IMR-90 (cell line): ENCODE results near the gene SPTB. TPM values are rescaled to one million over a fixed set of nuclear protein-coding genes. Genes with fewer than 3 reads are reported as not detected.

Experiments
- ATAC-seq: fragments of 200-7000 bp; cut with Tn5 transposase; 2 replicates; pipeline ENCODE4 v1.9.1; 2020; ENCODE audit warnings: low read depth, mild to moderate bottlenecking, moderate library complexity
- BruUV-seq: library from RNA; stranded (reverse); fragments of 400-500 nt; replicated peaks from 2 replicates; lab custom pipeline; 2021; lab: Mats Ljungman, UMichigan
- CTCF ChIA-PET: fragments of 300-600 bp; formaldehyde crosslinking; extraction: SDS; loops from one replicate; lab custom pipeline; 2021; ENCODE audit warnings: antibody characterized with exemption; lab: Yijun Ruan, JAX
- POLR2A ChIA-PET: fragments of 300-600 bp; sonication (Branson Sonifier 250); formaldehyde crosslinking; loops from one replicate; lab custom pipeline; 2022; ENCODE audit warnings: antibody characterized with exemption; ENCODE audit not compliant: unreplicated experiment; lab: Charles Lee
- DNase-seq: peaks from one replicate; pipeline ENCODE4 v3.0.0; 2013
- H2AFZ ChIP-seq: replicated peaks from 2 replicates; pipeline ENCODE3; 2013; ENCODE audit warnings: low read length, mild to moderate bottlenecking; ENCODE audit not compliant: poor library complexity
- H2AK5ac ChIP-seq: 2 replicates; pipeline ENCODE4 v1.6.1; 2013; ENCODE audit warnings: low read depth, low read length, inconsistent platforms
- H2AK9ac ChIP-seq: replicated peaks from 2 replicates; pipeline ENCODE3; 2013; ENCODE audit warnings: mild to moderate bottlenecking, low read depth, low read length, moderate library complexity; ENCODE audit not compliant: poor library complexity
- H2BK120ac ChIP-seq: 2 replicates; pipeline ENCODE4 v1.6.1; 2013; ENCODE audit warnings: low read depth, low read length, inconsistent platforms
- H2BK15ac ChIP-seq: 3 replicates; pipeline ENCODE4 v1.6.1; 2013; ENCODE audit warnings: low read depth, low read length, inconsistent platforms
- H2BK20ac ChIP-seq: 2 replicates; pipeline ENCODE4 v1.6.1; 2013; ENCODE audit warnings: low read depth, mild to moderate bottlenecking, inconsistent platforms, low read length, moderate library complexity
- H2BK5ac ChIP-seq: 2 replicates; pipeline ENCODE4 v1.6.1; 2013; ENCODE audit warnings: mild to moderate bottlenecking, low read depth, low read length, inconsistent platforms; ENCODE audit not compliant: poor library complexity, severe bottlenecking
- H3K14ac ChIP-seq: replicated peaks from 2 replicates; pipeline ENCODE4 v1.6.1; 2013; ENCODE audit warnings: low read depth, low read length, inconsistent platforms
- H3K18ac ChIP-seq: 2 replicates; pipeline ENCODE4 v1.6.1; 2013; ENCODE audit warnings: low read depth, low read length, control low read depth
- H3K23ac ChIP-seq: 2 replicates; pipeline ENCODE4 v1.6.1; 2013; ENCODE audit warnings: low read depth, low read length, inconsistent platforms
- H3K27ac ChIP-seq: 2 replicates; pipeline ENCODE4 v1.5.1; 2013; ENCODE audit warnings: mild to moderate bottlenecking, control low read depth, low read length; ENCODE audit not compliant: insufficient read depth
- H3K27me3 ChIP-seq: 2 replicates; pipeline ENCODE4 v1.6.1; 2013; ENCODE audit warnings: low read length; ENCODE audit not compliant: control insufficient read depth, insufficient read depth
- H3K36me3 ChIP-seq: 2 replicates; pipeline ENCODE4 v1.6.1; 2013; ENCODE audit warnings: low read length, mixed read lengths; ENCODE audit not compliant: control insufficient read depth, insufficient read depth
- H3K4ac ChIP-seq: 2 replicates; pipeline ENCODE4 v1.6.1; 2013; ENCODE audit warnings: low read depth, low read length, inconsistent platforms
- H3K4me1 ChIP-seq: 2 replicates; pipeline ENCODE4 v1.6.1; 2013; ENCODE audit warnings: low read length, mixed read lengths; ENCODE audit not compliant: control insufficient read depth, insufficient read depth
- H3K4me2 ChIP-seq: 2 replicates; pipeline ENCODE4 v1.6.1; 2013; ENCODE audit warnings: low read depth, mild to moderate bottlenecking, control low read depth, low read length, moderate library complexity
- H3K4me3 ChIP-seq: 2 replicates; pipeline ENCODE4 v1.5.1; 2013; ENCODE audit warnings: low read depth, mild to moderate bottlenecking, control low read depth, low read length, moderate library complexity; ENCODE audit not compliant: insufficient read depth
- H3K56ac ChIP-seq: 2 replicates; pipeline ENCODE4 v1.6.1; 2013; ENCODE audit warnings: low read length, inconsistent platforms; ENCODE audit not compliant: insufficient read depth; ENCODE audit errors: extremely low read depth
- H3K79me1 ChIP-seq, 2 experiments: 2 replicates each; pipeline ENCODE4 v1.6.1; 2013; ENCODE audit warnings: low read length in 2 of 2, inconsistent platforms in 1 of 2, low read depth in 1 of 2
- H3K9ac ChIP-seq: 2 replicates; pipeline ENCODE4 v1.6.1; 2013; ENCODE audit warnings: low read depth, low read length, control low read depth
- H3K9me1 ChIP-seq: 2 replicates; pipeline ENCODE4 v1.6.1; 2013; ENCODE audit warnings: low read length, inconsistent platforms; ENCODE audit not compliant: insufficient read depth
- H3K9me3 ChIP-seq: 2 replicates; pipeline ENCODE4 v1.6.1; 2013; ENCODE audit warnings: low read length; ENCODE audit not compliant: control insufficient read depth, insufficient read depth
- H4K20me1 ChIP-seq: 2 replicates; pipeline ENCODE4 v1.6.1; 2013; ENCODE audit warnings: low read length, inconsistent platforms; ENCODE audit not compliant: insufficient read depth
- H4K5ac ChIP-seq: 2 replicates; pipeline ENCODE4 v1.6.1; 2013; ENCODE audit warnings: mild to moderate bottlenecking, low read depth, low read length, control low read depth
- H4K8ac ChIP-seq, 2 experiments: 2 replicates each; pipeline ENCODE4 v1.6.1; 2013; ENCODE audit warnings: low read depth in 2 of 2, low read length in 2 of 2, control low read depth in 1 of 2, inconsistent platforms in 1 of 2
- H4K91ac ChIP-seq: 2 replicates; pipeline ENCODE4 v1.6.1; 2013; ENCODE audit warnings: low read depth, low read length, inconsistent platforms; ENCODE audit not compliant: insufficient read depth
- CEBPB ChIP-seq: IDR thresholded peaks from 2 replicates; pipeline ENCODE4 v1.6.1; 2012; ENCODE audit warnings: low read depth, low read length, improper control_type of control experiment
- FOS ChIP-seq: fragments of 150-350 bp; IDR thresholded peaks from 2 replicates; pipeline ENCODE4 v1.6.1; 2016; ENCODE audit warnings: low read depth, low read length
- MAZ ChIP-seq: IDR thresholded peaks from 2 replicates; pipeline ENCODE4 v1.6.1; 2012; ENCODE audit warnings: low read depth, mild to moderate bottlenecking, low read length, improper control_type of control experiment, moderate library complexity, borderline replicate concordance
- MXI1 ChIP-seq: IDR thresholded peaks from 2 replicates; pipeline ENCODE4 v1.6.1; 2012; ENCODE audit warnings: low read depth, mild to moderate bottlenecking, low read length, moderate library complexity, borderline replicate concordance
- POLR2A ChIP-seq: IDR thresholded peaks from 2 replicates; pipeline ENCODE4 v1.6.1; 2012; ENCODE audit warnings: mild to moderate bottlenecking, low read depth, low read length
- RAD21 ChIP-seq: IDR thresholded peaks from 2 replicates; pipeline ENCODE4 v1.6.1; 2012; ENCODE audit warnings: low read length, improper control_type of control experiment
- RCOR1 ChIP-seq: IDR thresholded peaks from 2 replicates; pipeline ENCODE4 v1.6.1; 2012; ENCODE audit warnings: mild to moderate bottlenecking, low read length, improper control_type of control experiment; ENCODE audit not compliant: insufficient replicate concordance
- RFX5 ChIP-seq: IDR thresholded peaks from 2 replicates; pipeline ENCODE4 v1.8.0; 2012; ENCODE audit warnings: low read depth, mild to moderate bottlenecking, low read length, moderate library complexity
- SMC3 ChIP-seq: fragments of 150-350 bp; IDR thresholded peaks from 2 replicates; pipeline ENCODE4 v1.6.1; 2016; ENCODE audit warnings: low read depth, mild to moderate bottlenecking, antibody characterized with exemption, low read length, moderate library complexity
- WGBS, 2 experiments: methylation state at CpG; one replicate each; pipeline versions ENCODE4 v1.1.5 to v1.1.7; 2013; ENCODE audit warnings: missing lambda C conversion rate in 2 of 2; ENCODE audit not compliant: insufficient read length in 1 of 2; ENCODE audit errors: extremely low coverage in 2 of 2; 5-methylcytosine and 5-hydroxymethylcytosine counted together
- dilution Hi-C: fragments of 300-500 bp; cut with HindIII; formaldehyde crosslinking; loops from one replicate; pipeline ENCODE4 v1.14.3; 2018; ENCODE audit warnings: low sequenced_read_pairs; ENCODE audit not compliant: unreplicated experiment
- in situ Hi-C: fragments of 300-500 bp; cut with MboI; formaldehyde crosslinking; loops from 3 replicates; pipeline ENCODE4 v1.14.3; 2019; ENCODE audit warnings: low sequenced_read_pairs, inconsistent platforms, mixed read lengths
- intact Hi-C: fragments of 100-400 bp; cut with micrococcal nuclease; formaldehyde crosslinking; loops from 2 replicates; pipeline ENCODE4 v1.10.0; 2022
- polyA plus RNA-seq, 3 experiments: library from polyadenylated mRNA; depleted of rRNA; stranded (reverse); fragments of >200 nt; gene quantifications; 2 replicates each; pipeline ENCODE4 v1.2.3, GENCODE V29; 2012; ENCODE audit warnings: low replicate concordance in 1 of 3
- total RNA-seq: library from RNA; depleted of rRNA; stranded (reverse); fragments of >200 nt; gene quantifications from 2 replicates; pipeline ENCODE4 v1.2.3, GENCODE V29; 2012
- TF ChIP-seq, protein P1 (sequence below): fragments of 150-350 bp; IDR thresholded peaks from 2 replicates; pipeline ENCODE4 v1.6.1; 2017; ENCODE audit warnings: mild to moderate bottlenecking, antibody characterized with exemption, low read length, low read depth
- TF ChIP-seq, protein P2 (sequence below): fragments of 150-350 bp; IDR thresholded peaks from 2 replicates; pipeline ENCODE4 v1.6.1; 2016; ENCODE audit warnings: low read depth, mild to moderate bottlenecking, low read length, moderate library complexity, borderline replicate concordance

SPTB gene
- total and polyA plus RNA-seq, 2 of the 4 experiments (the other 2 are of a cell fraction), result under 0.01 to 0.07 TPM

DNA sequence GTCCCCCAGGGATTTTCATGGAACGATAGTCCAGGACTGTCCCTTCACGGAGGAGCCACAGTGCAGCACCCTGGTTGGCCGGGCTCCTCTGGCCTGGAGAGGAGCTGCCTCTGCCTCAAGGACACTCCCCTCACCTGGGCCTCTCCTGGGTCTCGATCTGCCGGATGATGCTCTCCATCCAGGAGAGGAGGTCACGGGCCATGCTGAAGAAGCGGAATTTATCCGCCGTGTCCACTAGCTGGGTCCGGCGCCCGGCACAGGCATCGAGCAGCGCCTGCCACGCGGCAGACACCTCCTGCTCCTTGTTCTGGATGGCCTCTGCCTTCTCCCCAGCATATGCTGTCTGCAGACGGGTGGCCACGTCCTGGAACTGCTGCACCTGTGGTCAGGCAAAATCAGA, 109.0 kb downstream of the SPTB start:
- WGBS, 2 experiments, result 89% methylated on average over 17 of the region's 18 CpGs; no CpG with 5 or more reads in 1 of the 2 experiments
- Histone ChIP-seq H2AFZ (no peak overlapping the region), H2BK20ac (no peak overlapping the region), H2BK5ac (no peak overlapping the region), H4K8ac (no peak overlapping the region), H3K9ac (no peak overlapping the region), H3K27ac (no peak overlapping the region), H2BK15ac (no peak overlapping the region), H4K20me1 (no peaks in the 10 kb centered on the region), H2BK120ac (no peak overlapping the region), H3K27me3 (peaks cover 28% of the 10 kb centered on the region), H3K79me1 (no peaks in the 10 kb centered on the region), H3K4ac (no peak overlapping the region), H3K4me2 (no peak overlapping the region), H2AK5ac (no peak overlapping the region), H3K9me1 (no peaks in the 10 kb centered on the region), H3K14ac (no peak overlapping the region), H3K9me3 (no peaks in the 10 kb centered on the region; the same call in 1 of the 2 replicates), H3K23ac (no peak overlapping the region), H3K4me3 (no peak overlapping the region), H4K5ac (no peak overlapping the region), H2AK9ac (peak overlapping the region; percentile 63), H3K18ac (no peak overlapping the region), H3K4me1 (no peaks in the 10 kb centered on the region), H3K36me3 (no peaks in the 10 kb centered on the region), H4K91ac (no peak overlapping the region), H3K56ac (no peak overlapping the region)
- TF ChIP-seq RCOR1 (no peak), MXI1 (no peak), RAD21 (no peak), POLR2A (no peak), RFX5 (no peak), CEBPB (no peak), SMC3 (no peak), MAZ (no peak), FOS (no peak)
- TF ChIP-seq, protein P1, sequence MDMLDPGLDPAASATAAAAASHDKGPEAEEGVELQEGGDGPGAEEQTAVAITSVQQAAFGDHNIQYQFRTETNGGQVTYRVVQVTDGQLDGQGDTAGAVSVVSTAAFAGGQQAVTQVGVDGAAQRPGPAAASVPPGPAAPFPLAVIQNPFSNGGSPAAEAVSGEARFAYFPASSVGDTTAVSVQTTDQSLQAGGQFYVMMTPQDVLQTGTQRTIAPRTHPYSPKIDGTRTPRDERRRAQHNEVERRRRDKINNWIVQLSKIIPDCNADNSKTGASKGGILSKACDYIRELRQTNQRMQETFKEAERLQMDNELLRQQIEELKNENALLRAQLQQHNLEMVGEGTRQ, result no peak
- TF ChIP-seq, protein P2, sequence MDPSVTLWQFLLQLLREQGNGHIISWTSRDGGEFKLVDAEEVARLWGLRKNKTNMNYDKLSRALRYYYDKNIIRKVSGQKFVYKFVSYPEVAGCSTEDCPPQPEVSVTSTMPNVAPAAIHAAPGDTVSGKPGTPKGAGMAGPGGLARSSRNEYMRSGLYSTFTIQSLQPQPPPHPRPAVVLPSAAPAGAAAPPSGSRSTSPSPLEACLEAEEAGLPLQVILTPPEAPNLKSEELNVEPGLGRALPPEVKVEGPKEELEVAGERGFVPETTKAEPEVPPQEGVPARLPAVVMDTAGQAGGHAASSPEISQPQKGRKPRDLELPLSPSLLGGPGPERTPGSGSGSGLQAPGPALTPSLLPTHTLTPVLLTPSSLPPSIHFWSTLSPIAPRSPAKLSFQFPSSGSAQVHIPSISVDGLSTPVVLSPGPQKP, result no peak
- CTCF ChIA-PET, result no interaction called here
- POLR2A ChIA-PET, result interaction anchor here (0.5 kb wide), 1 partner anchor 144 kb away, joined by 7 read pairs; no protein-coding TSS in a partner anchor
- ATAC-seq (no peak), DNase-seq (no peak)
- BruUV-seq, result no TSS peak
- intact Hi-C loops, result no loop called here
- in situ Hi-C loops, result no loop called here
- dilution Hi-C loops, result no loop called here
